ENCODE results near the gene NES. TPM values are rescaled to one million over a fixed set of nuclear protein-coding genes. Genes with fewer than 3 reads are reported as not detected.

The NES gene
- total RNA-seq, 4 donors from 2014 or later: 3.5 to 8.0 (median 5.4) TPM

GRCh38 chr1:156711011-156711817, 34.0 kb upstream of the NES start:
- no peaks in the 10 kb centered on the region for H3K27me3 ChIP-seq
- DNase-seq: no peak
- intact Hi-C loops (cut with DNase I): no loop called here
- peaks cover 62 to 76% (median 66%) of the 10 kb centered on the region in 3 donors for H3K4me1 ChIP-seq
- no peak for TF ChIP-seq POLR2A (IDR thresholded peaks at IDR 0.05)
- TF ChIP-seq CTCF (IDR thresholded peaks at IDR 0.05): no peak
- no peak overlapping the region for H3K4me3 ChIP-seq
- 86 to 100% methylated on average over 1 to 4 of the region's 9 CpGs for WGBS, 2 donors
- no peaks in the 10 kb centered on the region for H3K36me3 ChIP-seq
- peak overlapping the region in 3 of 4 donors; percentile 62 to 84 (median 76) for H3K27ac ChIP-seq
- H3K9me3 ChIP-seq: no peaks in the 10 kb centered on the region

- intact Hi-C loops (cut with DNase I): no loop called here
- no peak for DNase-seq
- Histone ChIP-seq H3K4me3 (no peak overlapping the region), H3K9me3 (no peaks in the 10 kb centered on the region), H3K27me3 (peaks cover 0 to 7% (median 0%) of the 10 kb centered on the region in 4 donors), H3K27ac (peak overlapping the region; percentile 22 to 84 (median 69)), H3K4me1 (peaks cover 75 to 84% (median 79%) of the 10 kb centered on the region in 3 donors), H3K36me3 (no peaks in the 10 kb centered on the region)
- WGBS, 2 donors: 31 to 54% methylated on average over 5 to 9 of the region's 11 CpGs
- TF ChIP-seq CTCF (IDR thresholded peaks at IDR 0.05) (peak in 1 of 6 experiments; percentile 16), POLR2A (IDR thresholded peaks at IDR 0.05) (no peak)
Observed at GRCh38 chr1:156709757-156710489, 32.7 kb upstream of the NES start.

DNA sequence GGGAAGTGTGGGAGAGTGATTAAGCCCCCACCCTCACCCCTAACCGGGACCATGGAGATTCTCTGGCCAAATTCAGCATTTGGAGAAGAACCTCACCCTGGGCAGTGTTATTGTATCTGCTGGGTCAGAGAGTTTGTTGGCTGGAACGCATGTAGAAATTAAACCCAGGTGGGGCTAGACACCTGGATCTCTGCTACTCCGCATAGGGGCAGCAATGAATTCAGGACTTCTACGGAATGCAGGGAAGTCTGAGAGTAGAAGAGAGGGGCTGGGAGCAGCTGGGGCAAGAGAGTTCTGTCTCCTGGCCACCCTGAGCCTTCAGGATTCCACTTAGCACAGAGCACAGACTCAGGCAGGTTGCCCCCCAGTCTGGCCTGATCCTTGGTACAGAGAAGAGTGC, 31.8 kb upstream of the NES start:
- Histone ChIP-seq H3K27me3 (peaks cover 0 to 16% (median 0%) of the 10 kb centered on the region in 4 donors), H3K4me3 (no peak overlapping the region), H3K36me3 (no peaks in the 10 kb centered on the region), H3K27ac (peak overlapping the region; percentile 5 to 84 (median 79)), H3K4me1 (peaks cover 79 to 93% (median 88%) of the 10 kb centered on the region in 3 donors), H3K9me3 (no peaks in the 10 kb centered on the region)
- DNase-seq: no peak
- TF ChIP-seq CTCF (IDR thresholded peaks at IDR 0.05) (no peak), POLR2A (IDR thresholded peaks at IDR 0.05) (no peak)
- intact Hi-C loops (cut with DNase I): no loop called here
- WGBS, 2 donors: 33 to 49% methylated on average over 4 of the region's 4 CpGs

DNA sequence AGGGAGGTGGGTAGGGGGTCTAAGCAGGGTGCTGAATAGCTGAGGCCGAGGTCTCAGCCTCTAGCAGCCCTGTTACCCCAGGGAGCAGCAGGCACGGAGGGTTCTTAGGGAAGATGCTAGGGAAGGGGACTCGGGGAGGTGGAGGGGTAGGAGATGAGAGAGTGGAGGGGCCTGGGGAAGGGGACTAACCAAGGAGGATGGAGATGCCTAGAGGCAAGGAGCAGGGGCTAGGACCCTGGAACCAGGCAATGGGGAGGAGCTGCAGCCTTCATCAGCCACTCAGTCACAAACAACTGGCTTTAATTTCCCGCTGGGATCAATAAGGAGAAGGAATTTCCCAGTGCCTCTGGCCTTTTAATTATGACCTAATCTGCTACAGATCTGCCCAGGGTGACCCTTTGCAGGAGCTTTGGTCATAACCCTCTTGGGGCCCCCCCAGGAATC, 31.0 kb upstream of the NES start:
- Histone ChIP-seq H3K36me3 (no peaks in the 10 kb centered on the region), H3K27me3 (peaks cover 0 to 24% (median 0%) of the 10 kb centered on the region in 4 donors), H3K4me3 (no peak overlapping the region), H3K4me1 (peaks cover 87 to 100% (median 88%) of the 10 kb centered on the region in 3 donors), H3K27ac (peak overlapping the region; percentile 21 to 84 (median 79)), H3K9me3 (no peaks in the 10 kb centered on the region)
- intact Hi-C loops (cut with DNase I): no loop called here
- 46 to 50% methylated on average over 3 to 4 of the region's 4 CpGs for WGBS, 2 donors
- DNase-seq: no peak
- TF ChIP-seq CTCF (IDR thresholded peaks at IDR 0.05) (no peak), POLR2A (IDR thresholded peaks at IDR 0.05) (no peak)
